Activated B cell treated with CpG ODN at 0.5 μM for 24 hours (primary cell): Measurements from ENCODE around the gene APIP. TPM values are rescaled to one million over a fixed set of nuclear protein-coding genes. Genes with fewer than 3 reads are reported as not detected.

ENCODE experiments used
- ATAC-seq: fragments of 200-7000 bp; cut with Tn5 transposase; one replicate; pipeline ENCODE4 v1.10.0; 2021; ENCODE audit warnings: low read depth, mild to moderate bottlenecking, moderate library complexity
- CTCF ChIA-PET: fragments of 350-600 bp; sonication (Branson Sonifier 250); formaldehyde crosslinking; loops from one replicate; lab custom pipeline; 2021; ENCODE audit warnings: antibody characterized with exemption; lab: Charles Lee
- POLR2A ChIA-PET: fragments of 350-600 bp; sonication (Branson Sonifier 250); formaldehyde crosslinking; loops from one replicate; lab custom pipeline; 2021; ENCODE audit warnings: antibody characterized with exemption; lab: Charles Lee
- DNase-seq: peaks from one replicate; pipeline ENCODE4 v3.0.0; 2022
- H3K27ac Mint-ChIP-seq: one replicate; pipeline ENCODE4 v1.8.0; 2020; ENCODE audit warnings: mixed read lengths
- H3K27me3 Mint-ChIP-seq: one replicate; pipeline ENCODE4 v1.8.0; 2021; ENCODE audit warnings: mixed read lengths
- H3K36me3 Mint-ChIP-seq: one replicate; pipeline ENCODE4 v1.8.0; 2021; ENCODE audit warnings: low read depth, mixed read lengths
- H3K4me1 Mint-ChIP-seq: one replicate; pipeline ENCODE4 v1.8.0; 2021; ENCODE audit warnings: mixed read lengths
- H3K4me3 Mint-ChIP-seq: one replicate; pipeline ENCODE4 v1.8.0; 2020; ENCODE audit warnings: mild to moderate bottlenecking, mixed read lengths
- H3K9me3 Mint-ChIP-seq: one replicate; pipeline ENCODE4 v1.8.0; 2020; ENCODE audit warnings: mixed read lengths
- intact Hi-C: fragments of 100-400 bp; cut with micrococcal nuclease; formaldehyde crosslinking; loops from one replicate; pipeline ENCODE4 v1.15.1; 2024
- total RNA-seq: library from RNA; stranded (reverse); gene quantifications from 2 replicates; pipeline ENCODE4 v1.2.3, GENCODE V29; 2022
- TF ChIP-seq, protein P1 (sequence below): fragments of 200-600 bp; IDR thresholded peaks from one replicate; pipeline ENCODE4 v1.8.0; 2022; ENCODE audit warnings: antibody characterized with exemption, mild to moderate bottlenecking

The APIP gene
- total RNA-seq, 1 donor from 2014 or later = 18.7 TPM

DNA sequence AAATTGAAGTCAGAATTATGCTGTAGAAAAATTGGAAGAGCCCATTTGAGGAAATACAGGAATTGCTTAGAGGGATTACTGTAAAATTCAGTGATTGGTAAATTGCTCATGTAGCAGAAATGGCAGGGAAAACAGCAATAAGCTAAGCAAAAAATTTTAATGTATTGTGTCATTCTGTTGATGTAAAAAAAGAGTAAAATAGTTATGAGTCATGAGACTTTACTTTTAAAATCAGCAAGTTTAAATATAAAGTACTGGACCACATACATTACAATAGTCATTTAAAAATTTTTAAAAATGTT lies 10.6 kb upstream of the APIP start:
- intact Hi-C loops = loop anchor here (1.0 to 5.0 kb wide), 8 partner anchors 72 to 1341 kb away; no protein-coding TSS in a partner anchor
- no peaks in the 10 kb centered on the region for H3K27me3 Mint-ChIP-seq
- peaks cover 8% of the 10 kb centered on the region for H3K4me1 Mint-ChIP-seq
- H3K9me3 Mint-ChIP-seq = no peaks in the 10 kb centered on the region
- CTCF ChIA-PET = interaction anchor here (0.6 to 6.5 kb wide), 19 partner anchors 10 to 559 kb away, joined by 3 to 105 read pairs (median 5); partner anchors contain the start of genes APIP and PDHX
- DNase-seq = no peak
- H3K36me3 Mint-ChIP-seq = peaks cover 10% of the 10 kb centered on the region
- ATAC-seq = no peak
- TF ChIP-seq, protein P1, sequence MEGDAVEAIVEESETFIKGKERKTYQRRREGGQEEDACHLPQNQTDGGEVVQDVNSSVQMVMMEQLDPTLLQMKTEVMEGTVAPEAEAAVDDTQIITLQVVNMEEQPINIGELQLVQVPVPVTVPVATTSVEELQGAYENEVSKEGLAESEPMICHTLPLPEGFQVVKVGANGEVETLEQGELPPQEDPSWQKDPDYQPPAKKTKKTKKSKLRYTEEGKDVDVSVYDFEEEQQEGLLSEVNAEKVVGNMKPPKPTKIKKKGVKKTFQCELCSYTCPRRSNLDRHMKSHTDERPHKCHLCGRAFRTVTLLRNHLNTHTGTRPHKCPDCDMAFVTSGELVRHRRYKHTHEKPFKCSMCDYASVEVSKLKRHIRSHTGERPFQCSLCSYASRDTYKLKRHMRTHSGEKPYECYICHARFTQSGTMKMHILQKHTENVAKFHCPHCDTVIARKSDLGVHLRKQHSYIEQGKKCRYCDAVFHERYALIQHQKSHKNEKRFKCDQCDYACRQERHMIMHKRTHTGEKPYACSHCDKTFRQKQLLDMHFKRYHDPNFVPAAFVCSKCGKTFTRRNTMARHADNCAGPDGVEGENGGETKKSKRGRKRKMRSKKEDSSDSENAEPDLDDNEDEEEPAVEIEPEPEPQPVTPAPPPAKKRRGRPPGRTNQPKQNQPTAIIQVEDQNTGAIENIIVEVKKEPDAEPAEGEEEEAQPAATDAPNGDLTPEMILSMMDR = no peak
- H3K4me3 Mint-ChIP-seq = no peak overlapping the region
- POLR2A ChIA-PET = interaction anchor here (0.9 kb wide), 1 partner anchor 465 kb away, joined by 4 read pairs; no protein-coding TSS in a partner anchor
- H3K27ac Mint-ChIP-seq = no peak overlapping the region

DNA sequence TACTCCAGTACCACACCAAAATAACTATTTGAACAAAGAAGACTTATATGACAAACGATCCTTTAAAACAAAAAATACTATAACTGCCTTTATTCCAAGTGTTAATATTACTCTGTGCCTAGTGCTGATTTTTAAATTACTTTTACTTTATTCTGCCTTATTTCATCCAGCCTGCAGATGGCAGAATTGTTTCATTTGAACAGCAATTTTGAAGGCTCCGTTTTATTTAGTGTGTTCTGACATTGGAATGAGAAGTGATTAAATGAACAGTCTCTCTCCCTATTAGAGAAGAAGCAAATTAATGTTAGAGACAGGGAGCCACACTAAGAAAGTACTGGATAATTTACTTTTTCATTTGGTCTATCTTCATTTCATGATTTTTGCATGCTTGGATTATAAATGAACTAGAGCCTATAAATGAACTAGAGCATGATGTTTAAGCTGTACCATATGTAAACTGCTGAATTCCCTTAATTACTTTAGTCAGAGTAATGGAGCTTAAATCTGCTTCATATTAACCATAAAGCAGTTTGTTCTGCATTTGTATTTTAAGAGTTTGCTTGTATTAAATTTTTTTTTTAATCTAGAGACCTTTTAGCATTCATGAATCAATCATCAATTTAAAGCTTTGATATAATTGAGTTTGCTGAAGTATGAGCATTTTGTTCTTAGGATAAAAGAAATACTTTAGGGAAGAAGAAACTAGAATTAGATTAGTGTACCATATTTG lies 10.1 kb upstream of the APIP start:
- H3K4me1 Mint-ChIP-seq = peaks cover 8% of the 10 kb centered on the region
- ATAC-seq = peak; percentile 50
- DNase-seq = no peak
- no peak overlapping the region for H3K4me3 Mint-ChIP-seq
- POLR2A ChIA-PET = interaction anchor here (0.5 to 0.9 kb wide), 2 partner anchors 88 to 465 kb away, joined by 4 read pairs; no protein-coding TSS in a partner anchor
- peaks cover 6% of the 10 kb centered on the region for H3K36me3 Mint-ChIP-seq
- H3K9me3 Mint-ChIP-seq = no peaks in the 10 kb centered on the region
- CTCF ChIA-PET = interaction anchor here (0.6 to 6.5 kb wide), 25 partner anchors 10 to 560 kb away, joined by 3 to 105 read pairs (median 4); partner anchors contain the start of genes APIP and PDHX
- H3K27ac Mint-ChIP-seq = no peak overlapping the region
- no peaks in the 10 kb centered on the region for H3K27me3 Mint-ChIP-seq
- TF ChIP-seq, protein P1 = peak; percentile 63
- intact Hi-C loops = loop anchor here (1.0 to 5.0 kb wide), 8 partner anchors 73 to 1341 kb away; no protein-coding TSS in a partner anchor

DNA sequence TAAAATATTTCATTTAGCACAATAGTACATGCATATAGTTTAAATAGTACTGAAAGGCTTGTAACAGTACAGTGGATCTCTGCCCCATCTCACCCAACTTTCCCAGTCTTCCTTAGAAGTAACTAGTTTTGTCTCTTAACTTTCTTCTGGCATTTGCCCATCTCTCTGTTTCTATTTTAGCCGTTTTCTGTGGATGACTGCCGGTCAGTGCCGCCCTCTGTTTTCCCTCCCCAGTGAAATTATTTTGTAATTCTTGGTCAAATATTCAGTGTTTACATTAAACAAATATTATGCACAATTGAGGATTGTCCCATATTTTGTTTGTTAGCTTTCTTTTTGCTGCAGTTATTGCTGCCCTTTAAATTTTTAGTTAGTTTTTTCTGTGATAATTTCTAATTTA lies 8.5 kb upstream of the APIP start:
- H3K27ac Mint-ChIP-seq = no peak overlapping the region
- no peak for DNase-seq
- peaks cover 2% of the 10 kb centered on the region for H3K36me3 Mint-ChIP-seq
- no peaks in the 10 kb centered on the region for H3K27me3 Mint-ChIP-seq
- H3K9me3 Mint-ChIP-seq = no peaks in the 10 kb centered on the region
- no peak for ATAC-seq
- intact Hi-C loops = loop anchor here (5.0 kb wide), 2 partner anchors 258 to 1343 kb away; no protein-coding TSS in a partner anchor
- POLR2A ChIA-PET = no interaction called here
- CTCF ChIA-PET = interaction anchor here (0.9 to 6.5 kb wide), 14 partner anchors 9 to 560 kb away, joined by 3 to 105 read pairs (median 4); no protein-coding TSS in a partner anchor
- peaks cover 8% of the 10 kb centered on the region for H3K4me1 Mint-ChIP-seq
- TF ChIP-seq, protein P1 = no peak
- no peak overlapping the region for H3K4me3 Mint-ChIP-seq

DNA sequence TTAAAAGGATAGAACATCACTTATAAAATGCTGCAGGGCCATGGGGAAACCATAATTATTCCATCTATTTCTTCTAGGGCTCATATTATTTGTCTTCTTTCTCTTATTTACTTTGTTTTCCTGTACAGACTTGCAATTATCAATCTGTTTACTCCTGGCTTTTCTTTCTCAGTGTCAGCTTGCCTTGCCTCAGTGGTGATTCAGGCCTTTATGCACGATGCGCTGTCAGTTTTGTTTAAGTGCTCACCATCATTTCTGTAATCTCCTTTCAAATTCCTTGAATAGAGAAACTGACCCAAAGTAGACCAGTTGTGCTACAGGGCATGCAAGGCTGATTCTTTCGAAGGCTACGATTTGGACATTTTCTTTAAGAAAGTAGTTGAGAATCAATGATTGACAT lies 5.0 kb upstream of the APIP start:
- Mint-ChIP-seq H3K4me3 (no peak overlapping the region), H3K36me3 (peaks cover 6% of the 10 kb centered on the region), H3K27me3 (no peaks in the 10 kb centered on the region), H3K27ac (no peak overlapping the region), H3K9me3 (no peaks in the 10 kb centered on the region), H3K4me1 (peaks cover 22% of the 10 kb centered on the region)
- no peak for ATAC-seq
- ChIA-PET POLR2A (no interaction called here), CTCF (no interaction called here)
- intact Hi-C loops = no loop called here
- no peak for DNase-seq
- TF ChIP-seq, protein P1 = no peak
